SH-SY5Y (cell line): ENCODE data around the gene POLDIP2.

Experiments used
- GATA2 ChIP-seq: IDR thresholded peaks from 2 replicates; pipeline ENCODE4 v1.6.1; 2011; ENCODE audit warnings: mild to moderate bottlenecking, low read depth, low read length
- GATA3 ChIP-seq: IDR thresholded peaks from 2 replicates; pipeline ENCODE4 v1.6.1; 2011; ENCODE audit warnings: low read depth, mild to moderate bottlenecking, low read length, moderate library complexity

POLDIP2 gene

DNA sequence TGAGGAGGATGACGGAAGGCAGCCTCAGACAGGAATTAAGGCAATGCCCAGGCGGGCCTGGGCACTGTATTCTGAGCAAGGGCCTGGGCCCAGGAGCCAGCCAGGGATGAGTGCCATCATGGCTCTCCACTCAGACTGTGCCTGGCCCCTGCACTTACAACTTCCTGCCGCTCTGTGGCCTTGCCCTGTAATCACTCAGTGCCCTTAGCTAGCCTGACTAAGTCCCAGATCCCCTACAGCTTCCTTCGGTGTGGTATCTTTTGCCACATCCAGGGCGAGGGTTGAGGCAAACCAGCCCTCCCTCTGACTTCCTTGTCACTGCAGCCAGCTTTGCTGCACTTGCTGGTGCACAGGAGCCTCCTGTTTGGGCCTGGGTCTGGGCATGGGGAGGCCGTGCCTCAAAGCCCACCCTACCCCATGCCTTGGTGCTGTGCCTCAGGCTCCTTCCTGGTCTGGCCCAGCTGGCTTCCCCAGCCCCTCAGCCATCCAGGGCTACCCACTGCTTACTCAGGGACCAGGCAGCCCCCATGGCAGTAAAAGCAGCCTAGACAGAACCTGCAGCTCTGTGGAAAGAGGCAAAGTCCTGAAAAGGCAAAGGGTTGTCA, 39.4 kb upstream of the POLDIP2 start:
- TF ChIP-seq GATA3, result no peak
- TF ChIP-seq GATA2, result no peak

DNA sequence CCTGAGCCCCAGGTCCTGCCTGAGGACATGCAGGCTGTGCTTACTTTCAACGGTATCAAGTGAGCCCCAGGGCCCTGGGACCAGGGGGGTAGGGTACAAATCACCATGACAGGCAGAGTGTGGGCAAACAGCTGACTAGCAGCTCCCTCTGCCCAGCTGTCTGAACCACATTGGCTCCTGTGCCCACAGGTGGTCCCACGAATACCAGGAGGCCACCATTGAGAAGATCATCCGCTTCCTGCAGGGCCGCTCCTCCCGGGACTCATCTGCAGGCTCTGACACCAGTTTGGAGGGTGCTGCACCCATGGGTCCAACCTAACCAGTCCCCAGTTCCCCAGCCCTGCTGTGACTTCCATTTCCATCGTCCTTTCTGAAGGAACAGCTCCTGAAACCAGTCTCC, 38.6 kb upstream of the POLDIP2 start:
- TF ChIP-seq GATA3, result no peak
- no peak for TF ChIP-seq GATA2

- TF ChIP-seq GATA2 (no peak), GATA3 (no peak)
Measured at GRCh38 chr17:28395426-28395825, 38.1 kb upstream of the POLDIP2 start.

DNA sequence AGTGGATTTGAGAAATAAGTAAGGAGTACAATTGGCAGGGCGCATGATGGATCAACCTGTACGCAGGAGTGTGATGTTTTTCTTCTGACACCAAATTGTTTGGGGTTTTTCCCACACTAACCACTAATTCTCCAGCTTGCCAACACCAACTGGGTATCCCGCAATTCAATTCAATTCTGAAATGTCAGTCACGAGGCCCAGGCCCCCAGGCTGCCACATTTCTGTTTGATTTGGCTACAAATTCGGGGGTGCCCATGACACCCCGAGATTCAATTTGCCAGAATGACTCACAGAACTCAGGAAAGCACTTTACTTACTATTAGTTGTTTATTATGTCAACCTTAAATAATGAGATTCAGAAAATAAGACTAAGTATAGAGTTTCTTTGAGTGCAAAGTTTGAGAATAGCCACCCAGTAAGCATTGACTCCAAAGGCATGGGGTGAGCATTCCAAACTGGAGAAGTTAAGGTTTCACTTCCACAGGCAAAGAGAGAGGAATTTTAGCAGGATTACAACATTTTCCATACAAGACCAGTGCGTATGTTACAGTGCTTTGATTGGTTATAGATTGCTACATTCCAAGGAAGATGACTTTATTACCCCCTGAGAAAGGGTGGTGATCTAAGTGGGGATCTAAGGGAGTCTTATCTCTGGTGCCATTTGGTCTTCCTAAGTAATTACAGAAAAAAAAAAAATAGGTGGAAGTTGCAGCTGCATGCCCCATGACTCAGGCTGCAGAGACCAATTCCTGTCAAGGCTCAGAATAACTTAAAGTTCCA, 37.2 kb upstream of the POLDIP2 start:
- no peak for TF ChIP-seq GATA2
- TF ChIP-seq GATA3, result no peak

GRCh38 chr17:28392491-28392890, 35.2 kb upstream of the POLDIP2 start:
- TF ChIP-seq GATA3, result no peak
- no peak for TF ChIP-seq GATA2

- TF ChIP-seq GATA3 (no peak), GATA2 (no peak)
Measured at GRCh38 chr17:28391401-28391800, 34.1 kb upstream of the POLDIP2 start.

GRCh38 chr17:28390984-28391383, 33.7 kb upstream of the POLDIP2 start:
- TF ChIP-seq GATA3 (no peak), GATA2 (no peak)

DNA sequence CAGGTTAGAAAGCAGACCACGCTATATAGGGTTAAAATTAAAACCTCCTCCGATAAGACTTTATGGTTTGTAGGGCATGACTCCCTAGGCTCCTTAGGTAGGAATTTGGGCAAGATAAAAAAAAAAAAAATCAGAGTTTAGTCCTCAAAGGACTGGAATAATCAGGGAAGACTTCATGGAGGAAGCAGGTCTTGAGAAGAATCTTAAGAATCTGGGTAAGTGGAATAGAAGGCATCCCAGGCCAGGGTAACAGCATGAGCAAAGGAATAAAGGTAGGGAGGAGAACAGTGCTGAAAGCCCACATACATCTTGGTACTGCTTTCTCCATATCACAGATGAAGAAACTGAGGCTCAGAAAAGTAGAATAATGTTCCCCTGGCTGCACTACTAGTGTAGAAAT, 33.2 kb upstream of the POLDIP2 start:
- no peak for TF ChIP-seq GATA2
- TF ChIP-seq GATA3, result no peak

GRCh38 chr17:28390141-28390540, 32.8 kb upstream of the POLDIP2 start:
- TF ChIP-seq GATA3, result no peak
- TF ChIP-seq GATA2, result no peak

DNA sequence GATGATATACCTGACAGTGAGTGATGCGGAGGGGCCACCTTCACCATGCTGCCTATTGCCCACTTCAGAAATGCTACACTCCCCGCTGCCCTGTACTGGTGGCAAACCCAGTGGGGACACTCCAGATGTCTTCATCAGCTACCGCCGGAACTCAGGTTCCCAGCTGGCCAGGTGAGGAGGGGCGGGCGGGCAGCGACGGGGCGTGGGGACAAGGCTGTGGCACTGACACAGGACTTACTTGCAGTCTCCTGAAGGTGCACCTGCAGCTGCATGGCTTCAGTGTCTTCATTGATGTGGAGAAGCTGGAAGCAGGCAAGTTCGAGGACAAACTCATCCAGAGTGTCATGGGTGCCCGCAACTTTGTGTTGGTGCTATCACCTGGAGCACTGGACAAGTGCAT, 30.8 kb upstream of the POLDIP2 start:
- TF ChIP-seq GATA2 (no peak), GATA3 (no peak)

DNA sequence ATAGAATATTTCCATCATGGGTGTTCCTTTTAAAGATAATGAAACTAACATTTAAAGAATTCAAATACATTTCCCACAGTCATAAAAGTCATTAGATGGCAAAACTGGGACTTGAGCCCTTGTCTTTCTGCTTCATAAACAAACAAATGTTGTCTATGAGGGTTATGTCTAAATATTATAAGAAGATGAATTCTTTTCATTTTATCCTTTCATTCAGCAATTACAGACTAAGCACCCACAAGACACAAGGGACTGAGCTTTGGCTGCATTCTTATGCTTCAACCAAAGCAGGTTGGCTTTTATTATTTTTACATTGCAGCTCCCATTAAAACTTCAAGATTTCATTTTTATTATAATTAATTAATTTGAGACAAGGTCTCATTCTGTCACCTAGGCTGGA, 29.1 kb upstream of the POLDIP2 start:
- TF ChIP-seq GATA3 (no peak), GATA2 (no peak)

DNA sequence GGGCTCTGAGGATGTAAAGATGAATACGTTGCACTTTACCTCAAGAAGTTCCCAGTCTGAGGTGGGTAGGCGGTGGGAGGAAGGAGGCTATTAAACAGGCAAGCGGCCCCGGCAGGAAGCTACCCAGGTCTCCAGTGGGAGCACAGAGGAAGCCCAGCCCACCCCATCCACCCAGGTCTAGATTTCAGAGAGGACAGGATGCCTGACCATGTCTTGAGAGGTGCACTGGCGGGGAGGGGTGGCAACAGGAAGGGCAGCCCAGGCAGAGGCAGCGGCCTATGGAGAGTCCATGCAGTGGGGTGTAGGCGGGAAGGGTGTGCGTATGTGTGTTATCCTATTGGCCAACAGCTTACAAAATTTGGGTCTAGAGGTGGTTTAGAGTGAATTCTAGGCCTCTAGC, 28.1 kb upstream of the POLDIP2 start:
- TF ChIP-seq GATA2, result no peak
- TF ChIP-seq GATA3, result no peak

GRCh38 chr17:28385037-28385400, 27.7 kb upstream of the POLDIP2 start:
- TF ChIP-seq GATA3 (no peak), GATA2 (no peak)

- TF ChIP-seq GATA2 (no peak), GATA3 (no peak)
Measured at GRCh38 chr17:28384281-28385036, 27.1 kb upstream of the POLDIP2 start.

DNA sequence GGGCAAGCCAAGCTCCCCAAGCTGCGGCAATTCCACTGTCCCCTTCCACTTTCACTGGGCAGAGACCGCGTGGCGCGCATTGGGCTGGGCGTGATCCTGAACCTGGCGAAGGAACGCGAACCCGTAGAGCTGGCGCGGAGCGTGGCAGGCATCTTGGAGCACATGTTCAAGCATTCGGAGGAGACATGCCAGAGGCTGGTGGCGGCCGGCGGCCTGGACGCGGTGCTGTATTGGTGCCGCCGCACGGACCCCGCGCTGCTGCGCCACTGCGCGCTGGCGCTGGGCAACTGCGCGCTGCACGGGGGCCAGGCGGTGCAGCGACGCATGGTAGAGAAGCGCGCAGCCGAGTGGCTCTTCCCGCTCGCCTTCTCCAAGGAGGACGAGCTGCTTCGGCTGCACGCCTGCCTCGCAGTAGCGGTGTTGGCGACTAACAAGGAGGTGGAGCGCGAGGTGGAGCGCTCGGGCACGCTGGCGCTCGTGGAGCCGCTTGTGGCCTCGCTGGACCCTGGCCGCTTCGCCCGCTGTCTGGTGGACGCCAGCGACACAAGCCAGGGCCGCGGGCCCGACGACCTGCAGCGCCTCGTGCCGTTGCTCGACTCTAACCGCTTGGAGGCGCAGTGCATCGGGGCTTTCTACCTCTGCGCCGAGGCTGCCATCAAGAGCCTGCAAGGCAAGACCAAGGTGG, 24.0 kb upstream of the POLDIP2 start:
- TF ChIP-seq GATA2, result no peak
- TF ChIP-seq GATA3, result no peak
